Vein endothelial cell (primary cell): ENCODE results near the gene KRTAP20-4. TPM values are rescaled to one million over a fixed set of nuclear protein-coding genes. Genes with fewer than 3 reads are reported as not detected.

Experiments used
- small RNA-seq: library from RNA; depleted of rRNA; stranded (forward); fragments of <200 nt; gene quantifications from one replicate; pipeline ENCODE3, GENCODE V24; 2012
- total RNA-seq: library from RNA; depleted of rRNA; stranded (reverse); fragments of >200 nt; gene quantifications from 2 replicates; pipeline ENCODE4 v1.2.3, GENCODE V29; 2012

The KRTAP20-4 gene
- not detected in 2 replicates for total RNA-seq

DNA sequence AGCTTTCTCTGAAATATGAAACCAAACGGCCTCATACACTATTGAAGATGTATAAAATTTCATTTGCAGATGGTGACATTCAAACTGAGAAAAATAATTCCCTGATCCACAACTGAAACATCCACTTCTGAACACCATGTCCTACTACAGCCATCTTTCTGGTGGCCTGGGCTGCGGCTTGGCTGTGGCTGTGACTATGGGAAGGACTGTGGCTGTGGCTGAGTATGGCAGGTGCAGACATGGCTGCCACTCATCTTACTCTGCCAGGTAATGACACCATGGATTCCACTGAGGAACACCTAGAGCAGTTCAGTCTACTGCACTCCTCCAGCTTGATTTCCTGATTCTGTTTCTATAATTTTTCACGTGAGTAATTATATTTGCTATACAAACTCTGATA is at the start of gene KRTAP20-4:
TSS of gene KRTAP20-4 (plus strand) at position 106 of the 400 bp plus-strand sequence.

DNA sequence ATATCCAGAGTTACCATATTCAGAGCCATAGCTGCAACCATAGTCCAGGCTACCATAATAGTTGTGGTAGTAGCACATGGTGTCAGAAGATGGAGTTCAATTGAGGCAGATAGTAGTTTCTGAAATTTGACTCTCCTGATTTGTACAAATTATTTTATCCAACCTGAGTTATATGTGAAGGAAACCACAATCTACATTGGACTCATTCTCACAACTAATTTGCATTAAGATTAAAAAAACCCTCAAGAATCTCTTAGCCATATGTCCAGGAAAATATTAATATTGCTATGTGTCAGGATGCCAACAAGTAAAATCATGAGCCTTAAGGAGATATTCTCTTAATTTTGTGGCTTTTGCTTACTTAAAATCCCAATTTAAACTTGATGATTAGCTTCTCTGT is 30.1 kb upstream of the KRTAP20-4 start, which contains the start of gene KRTAP22-2:
TSS of gene KRTAP22-2 (minus strand) at position 101 of the 400 bp plus-strand sequence.

DNA sequence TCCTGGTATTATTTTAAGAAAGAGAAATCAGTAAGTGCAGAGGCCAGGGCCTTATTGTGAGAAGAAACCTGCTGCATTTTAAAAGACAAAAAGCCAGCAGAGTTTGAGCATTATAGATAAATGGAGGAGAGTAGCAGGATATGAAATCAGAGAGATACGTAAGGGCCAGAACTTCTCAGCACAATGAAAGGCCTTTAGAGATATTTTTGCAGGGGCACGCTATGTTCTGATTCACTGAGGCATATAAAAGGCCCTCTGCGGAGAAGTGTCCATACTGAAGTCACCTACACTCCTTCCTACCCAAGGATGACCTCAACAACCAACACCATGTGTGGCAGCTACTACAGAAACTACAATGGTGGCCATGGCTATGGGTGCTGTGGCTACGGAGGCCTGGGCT is 28.3 kb upstream of the KRTAP20-4 start, which contains the start of gene KRTAP6-3:
TSS of gene KRTAP6-3 (plus strand) at position 301 of the 400 bp plus-strand sequence. CDS start at position 307, 6 bp downstream.

DNA sequence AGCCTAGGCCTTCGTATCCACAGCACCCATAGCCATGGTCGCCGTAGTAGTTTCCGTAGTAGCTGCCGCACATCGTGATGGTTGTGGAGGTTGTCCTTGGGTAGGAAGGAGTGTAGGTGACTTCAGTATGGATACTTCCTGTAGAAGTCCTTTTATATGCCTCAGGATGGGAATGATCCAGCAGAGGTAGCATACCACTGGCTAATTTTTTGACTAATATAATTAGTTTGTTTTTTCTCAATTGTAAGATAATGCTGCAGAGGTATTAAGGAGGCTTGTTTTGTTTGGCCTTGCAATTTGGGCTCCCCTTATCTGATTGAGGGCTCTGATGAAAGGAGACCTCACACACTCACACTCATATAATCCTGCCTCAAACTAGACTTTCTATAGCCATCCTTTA is 21.6 kb upstream of the KRTAP20-4 start, which contains the start of gene KRTAP6-2:
TSS of gene KRTAP6-2 (minus strand) at position 101 of the 400 bp plus-strand sequence. CDS start at position 73, 28 bp downstream.

DNA sequence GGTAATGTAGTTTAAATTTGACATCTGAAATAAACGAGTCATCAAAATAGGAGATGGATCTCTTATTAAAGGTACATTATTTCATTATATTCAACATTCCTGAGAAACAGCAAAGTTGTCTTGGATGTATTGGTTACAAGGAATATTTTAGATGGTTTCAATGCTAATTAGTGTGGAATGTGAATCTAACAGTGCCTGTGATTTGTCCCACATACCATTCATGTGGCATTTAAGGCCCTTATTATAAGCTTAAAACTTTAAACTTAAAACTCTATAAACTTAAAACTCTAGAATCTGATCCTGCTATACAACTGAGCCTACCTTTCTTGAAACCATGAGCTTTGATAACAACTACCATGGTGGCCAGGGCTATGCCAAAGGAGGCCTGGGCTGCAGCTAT is 19.6 kb upstream of the KRTAP20-4 start, which contains the start of gene KRTAP22-1:
TSS of gene KRTAP22-1 (plus strand) at position 301 of the 400 bp plus-strand sequence.

DNA sequence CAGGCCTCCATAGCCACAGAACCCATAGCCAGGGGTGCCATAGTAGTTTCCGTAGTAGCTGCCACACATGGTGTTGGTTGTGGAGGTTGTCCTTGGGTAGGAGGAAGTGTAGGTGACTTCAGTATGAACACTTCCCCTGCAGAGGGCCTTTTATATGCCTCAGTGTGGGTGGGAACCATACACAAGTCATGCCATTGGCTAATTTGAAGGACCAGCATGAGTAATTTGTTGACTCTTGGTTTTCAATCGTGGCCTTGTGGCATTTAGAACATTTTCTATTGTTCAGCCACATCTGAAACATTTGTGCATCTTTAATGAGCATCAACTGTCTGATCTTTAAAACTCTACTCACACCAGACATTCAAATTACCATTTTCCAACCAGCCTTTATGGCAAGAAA is 6.6 kb upstream of the KRTAP20-4 start, which contains the start of gene KRTAP6-1:
TSS of gene KRTAP6-1 (minus strand) at position 95 of the 400 bp plus-strand sequence. CDS start at position 69, 26 bp downstream.

DNA sequence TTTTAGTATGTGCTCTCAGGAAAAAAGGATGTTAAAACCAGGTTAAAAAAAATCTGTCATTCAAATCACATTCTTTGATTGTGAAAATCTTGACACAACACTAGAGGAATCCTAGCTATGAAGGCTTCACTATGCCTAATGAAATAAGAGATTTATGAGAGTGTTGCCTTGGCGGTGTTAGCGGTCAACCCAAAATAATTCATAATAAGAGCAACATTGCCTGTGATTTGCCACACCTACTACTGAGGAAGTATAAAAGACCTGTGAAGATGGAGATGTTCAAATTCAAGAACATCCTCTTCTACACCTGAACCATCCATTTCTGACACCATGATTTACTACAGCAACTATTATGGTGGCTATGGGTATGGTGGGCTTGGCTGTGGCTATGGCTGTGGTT is 4.3 kb upstream of the KRTAP20-4 start, which contains the start of gene KRTAP20-1:
TSS of gene KRTAP20-1 (plus strand) at position 301 of the 400 bp plus-strand sequence. CDS start at position 331, 30 bp downstream.

DNA sequence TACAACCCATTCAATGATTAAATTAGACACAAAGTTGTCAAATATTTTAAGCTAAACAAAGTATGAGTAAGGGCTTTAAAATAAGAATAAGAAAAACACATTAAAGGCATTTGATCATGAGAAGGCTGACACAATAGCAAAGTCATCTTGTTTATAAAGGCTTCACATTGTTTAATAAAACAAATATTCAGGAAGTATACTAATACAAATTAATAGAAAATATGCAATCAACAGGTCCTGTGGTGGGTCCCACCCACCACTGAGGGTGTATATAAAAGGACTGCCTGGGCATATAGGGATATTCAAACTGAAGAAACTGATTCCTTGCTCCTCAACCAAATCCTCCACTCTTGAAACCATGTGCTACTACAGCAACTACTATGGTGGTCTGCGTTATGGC is 14.5 kb downstream of the KRTAP20-4 start, which contains the start of gene KRTAP20-2:
TSS of gene KRTAP20-2 (plus strand) at position 301 of the 400 bp plus-strand sequence. CDS start at position 359, 58 bp downstream.

DNA sequence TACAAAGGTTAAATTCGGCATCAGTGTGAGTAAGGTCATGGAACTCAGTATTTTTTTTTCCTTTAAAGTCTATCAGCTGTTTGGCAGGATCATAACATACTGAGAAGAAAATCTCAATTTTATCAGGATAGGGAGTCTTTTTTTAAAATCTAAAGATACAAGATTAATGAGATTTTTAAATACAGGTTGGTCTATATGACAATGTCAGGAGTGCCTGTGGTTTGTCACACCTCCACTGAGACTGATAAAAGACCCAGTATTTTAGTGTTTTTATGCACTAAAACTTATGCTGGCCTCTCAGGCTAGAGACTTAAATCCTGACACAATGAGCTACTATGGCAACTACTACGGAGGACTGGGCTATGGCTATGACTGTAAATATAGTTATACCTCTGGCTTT is 22.1 kb downstream of the KRTAP20-4 start, which contains the start of gene KRTAP20-3:
TSS of gene KRTAP20-3 (plus strand) at position 301 of the 400 bp plus-strand sequence.

Small RNA genes lying within 50 kb of the gene (small RNA-seq; reads per million reads assigned to genes)
- gene KRTAP20-1 = not detected
- gene KRTAP20-3 = not detected
- not detected for gene KRTAP20-4
- gene KRTAP22-1 = not detected
- gene KRTAP22-2 = not detected

Other genes with a start within 250 kb of the KRTAP20-4 start
- not detected in 2 replicates for gene KRTAP13-2, start 248.4 kb upstream of the KRTAP20-4 start, total RNA-seq
- gene KRTAP13-1, start 224.6 kb upstream of the KRTAP20-4 start, total RNA-seq = not detected in 2 replicates
- gene KRTAP13-3, start 194.7 kb upstream of the KRTAP20-4 start, total RNA-seq = not detected in 2 replicates
- not detected in 2 replicates for gene KRTAP13-4, start 190.4 kb upstream of the KRTAP20-4 start, total RNA-seq
- not detected in 2 replicates for gene KRTAP15-1, start 180.4 kb upstream of the KRTAP20-4 start, total RNA-seq
- gene KRTAP19-1, start 140.3 kb upstream of the KRTAP20-4 start, total RNA-seq = not detected in 2 replicates
- gene KRTAP19-2, start 133.2 kb upstream of the KRTAP20-4 start, total RNA-seq = not detected in 2 replicates
- gene KRTAP19-3, start 128.6 kb upstream of the KRTAP20-4 start, total RNA-seq = not detected in 2 replicates
- gene KRTAP19-4, start 123.5 kb upstream of the KRTAP20-4 start, total RNA-seq = not detected in 2 replicates
- gene KRTAP19-5, start 118.5 kb upstream of the KRTAP20-4 start, total RNA-seq = not detected in 2 replicates
- not detected in 2 replicates for gene KRTAP19-6, start 78.8 kb upstream of the KRTAP20-4 start, total RNA-seq
- gene KRTAP19-7, start 59.3 kb upstream of the KRTAP20-4 start, total RNA-seq = not detected in 2 replicates
- gene KRTAP22-2, start 30.2 kb upstream of the KRTAP20-4 start, total RNA-seq = not detected in 2 replicates
- gene KRTAP6-3, start 28.2 kb upstream of the KRTAP20-4 start, total RNA-seq = not detected in 2 replicates
- gene KRTAP6-2, start 21.7 kb upstream of the KRTAP20-4 start, total RNA-seq = not detected in 2 replicates
- not detected in 2 replicates for gene KRTAP22-1, start 19.5 kb upstream of the KRTAP20-4 start, total RNA-seq
- gene KRTAP6-1, start 6.7 kb upstream of the KRTAP20-4 start, total RNA-seq = not detected in 2 replicates
- gene KRTAP20-1, start 4.2 kb upstream of the KRTAP20-4 start, total RNA-seq = not detected in 2 replicates
- gene KRTAP20-2, start 14.6 kb downstream of the KRTAP20-4 start, total RNA-seq = not detected in 2 replicates
- not detected in 2 replicates for gene KRTAP20-3, start 22.2 kb downstream of the KRTAP20-4 start, total RNA-seq
- not detected in 2 replicates for gene KRTAP21-3, start 98.2 kb downstream of the KRTAP20-4 start, total RNA-seq
- not detected in 2 replicates for gene KRTAP21-2, start 126.6 kb downstream of the KRTAP20-4 start, total RNA-seq
- gene KRTAP21-1, start 134.8 kb downstream of the KRTAP20-4 start, total RNA-seq = not detected in 2 replicates
- not detected in 2 replicates for gene KRTAP8-1, start 192.6 kb downstream of the KRTAP20-4 start, total RNA-seq
- not detected in 2 replicates for gene KRTAP7-1, start 209.1 kb downstream of the KRTAP20-4 start, total RNA-seq